ENCODE measurements around the gene ZNF205. TPM values are rescaled to one million over a fixed set of nuclear protein-coding genes. Genes with fewer than 3 reads are reported as not detected.
A peak's percentile ranks its signal among the peaks of the same experiment; 100 is the strongest.

ZNF205 gene
- total and polyA plus RNA-seq, 2 of the 13 experiments (the other 11 are each of a cell fraction or from before 2014, with no cell fraction given), result 5.8 to 10.2 TPM

DNA sequence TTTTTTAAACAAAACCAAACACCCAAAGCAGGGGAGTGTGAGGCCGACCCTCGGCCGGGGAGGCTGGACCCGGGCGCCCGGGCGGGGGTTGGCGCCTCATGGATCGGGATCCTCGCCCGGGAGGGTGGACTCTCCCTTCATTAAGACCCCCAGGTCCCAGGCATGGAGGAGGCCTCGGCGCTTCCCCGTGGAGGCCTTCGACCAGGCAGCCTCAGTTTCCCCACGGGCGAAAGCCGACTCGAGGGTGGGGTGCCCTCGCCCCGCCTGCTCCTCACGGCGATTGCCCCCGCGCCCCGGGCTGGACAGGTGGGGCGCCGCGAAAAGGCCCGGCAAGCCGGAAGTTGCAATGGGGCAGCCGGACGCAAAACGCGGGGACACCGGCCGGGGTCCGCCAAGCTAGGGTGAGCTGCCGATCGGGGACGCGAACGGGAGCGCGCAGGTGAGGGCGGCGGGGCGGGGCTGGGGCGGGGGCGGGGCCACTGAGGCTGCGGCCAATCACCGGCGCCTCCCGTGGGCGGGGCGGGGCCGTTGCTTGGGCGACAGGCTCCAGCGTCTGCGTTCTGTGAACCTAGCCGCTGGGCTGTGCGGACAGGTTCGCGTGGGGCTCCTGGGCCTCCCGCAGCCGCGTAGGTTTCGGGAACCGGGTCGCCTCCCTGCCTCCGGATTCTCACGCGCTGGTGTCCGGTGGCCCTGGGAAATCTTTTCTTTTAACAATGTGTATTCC is 6.0 kb upstream of the ZNF205 start (continued):
- TF ChIP-seq ZNF772 (CRISPR knock-in tag; IDR thresholded peaks at IDR 0.05), result peak; percentile 71; the same call in 1 of the 2 replicates
- peak; percentile 28; the same call in 1 of the 2 replicates for TF ChIP-seq CEBPB (IDR thresholded peaks at IDR 0.05; ENCODE audit: borderline replicate concordance, low read depth, low read length)
- TF ChIP-seq, protein P1, sequence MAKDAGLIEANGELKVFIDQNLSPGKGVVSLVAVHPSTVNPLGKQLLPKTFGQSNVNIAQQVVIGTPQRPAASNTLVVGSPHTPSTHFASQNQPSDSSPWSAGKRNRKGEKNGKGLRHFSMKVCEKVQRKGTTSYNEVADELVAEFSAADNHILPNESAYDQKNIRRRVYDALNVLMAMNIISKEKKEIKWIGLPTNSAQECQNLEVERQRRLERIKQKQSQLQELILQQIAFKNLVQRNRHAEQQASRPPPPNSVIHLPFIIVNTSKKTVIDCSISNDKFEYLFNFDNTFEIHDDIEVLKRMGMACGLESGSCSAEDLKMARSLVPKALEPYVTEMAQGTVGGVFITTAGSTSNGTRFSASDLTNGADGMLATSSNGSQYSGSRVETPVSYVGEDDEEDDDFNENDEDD (CRISPR knock-in tag; IDR thresholded peaks at IDR 0.05; ENCODE audit: borderline replicate concordance), result peak; percentile 72; the same call in 1 of the 2 replicates
- TF ChIP-seq, protein P2, sequence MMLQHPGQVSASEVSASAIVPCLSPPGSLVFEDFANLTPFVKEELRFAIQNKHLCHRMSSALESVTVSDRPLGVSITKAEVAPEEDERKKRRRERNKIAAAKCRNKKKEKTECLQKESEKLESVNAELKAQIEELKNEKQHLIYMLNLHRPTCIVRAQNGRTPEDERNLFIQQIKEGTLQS (CRISPR knock-in tag; IDR thresholded peaks at IDR 0.05), result no peak; the same call in 1 of the 2 replicates
- TF ChIP-seq, protein P3, sequence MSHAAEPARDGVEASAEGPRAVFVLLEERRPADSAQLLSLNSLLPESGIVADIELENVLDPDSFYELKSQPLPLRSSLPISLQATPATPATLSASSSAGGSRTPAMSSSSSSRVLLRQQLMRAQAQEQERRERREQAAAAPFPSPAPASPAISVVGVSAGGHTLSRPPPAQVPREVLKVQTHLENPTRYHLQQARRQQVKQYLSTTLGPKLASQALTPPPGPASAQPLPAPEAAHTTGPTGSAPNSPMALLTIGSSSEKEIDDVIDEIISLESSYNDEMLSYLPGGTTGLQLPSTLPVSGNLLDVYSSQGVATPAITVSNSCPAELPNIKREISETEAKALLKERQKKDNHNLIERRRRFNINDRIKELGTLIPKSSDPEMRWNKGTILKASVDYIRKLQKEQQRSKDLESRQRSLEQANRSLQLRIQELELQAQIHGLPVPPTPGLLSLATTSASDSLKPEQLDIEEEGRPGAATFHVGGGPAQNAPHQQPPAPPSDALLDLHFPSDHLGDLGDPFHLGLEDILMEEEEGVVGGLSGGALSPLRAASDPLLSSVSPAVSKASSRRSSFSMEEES (CRISPR knock-in tag; IDR thresholded peaks at IDR 0.05), result no peak
- peak; percentile 89 for TF ChIP-seq HIVEP1 (CRISPR knock-in tag; IDR thresholded peaks at IDR 0.05)
- no peak for TF ChIP-seq ZNF30 (CRISPR knock-in tag; IDR thresholded peaks at IDR 0.05)
- TF ChIP-seq FOSL1 (CRISPR knock-in tag; IDR thresholded peaks at IDR 0.05; ENCODE audit: borderline replicate concordance), result no peak
- TF ChIP-seq ZNF383 (CRISPR knock-in tag; IDR thresholded peaks at IDR 0.05; ENCODE audit: borderline replicate concordance), result no peak
- no peak for TF ChIP-seq CREM (IDR thresholded peaks at IDR 0.05)
- TF ChIP-seq CREM (CRISPR knock-in tag; IDR thresholded peaks at IDR 0.05), result no peak
- TF ChIP-seq, protein P4, sequence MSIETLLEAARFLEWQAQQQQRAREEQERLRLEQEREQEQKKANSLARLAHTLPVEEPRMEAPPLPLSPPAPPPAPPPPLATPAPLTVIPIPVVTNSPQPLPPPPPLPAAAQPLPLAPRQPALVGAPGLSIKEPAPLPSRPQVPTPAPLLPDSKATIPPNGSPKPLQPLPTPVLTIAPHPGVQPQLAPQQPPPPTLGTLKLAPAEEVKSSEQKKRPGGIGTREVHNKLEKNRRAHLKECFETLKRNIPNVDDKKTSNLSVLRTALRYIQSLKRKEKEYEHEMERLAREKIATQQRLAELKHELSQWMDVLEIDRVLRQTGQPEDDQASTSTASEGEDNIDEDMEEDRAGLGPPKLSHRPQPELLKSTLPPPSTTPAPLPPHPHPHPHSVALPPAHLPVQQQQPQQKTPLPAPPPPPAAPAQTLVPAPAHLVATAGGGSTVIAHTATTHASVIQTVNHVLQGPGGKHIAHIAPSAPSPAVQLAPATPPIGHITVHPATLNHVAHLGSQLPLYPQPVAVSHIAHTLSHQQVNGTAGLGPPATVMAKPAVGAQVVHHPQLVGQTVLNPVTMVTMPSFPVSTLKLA (IDR thresholded peaks at IDR 0.05), result no peak
- TF ChIP-seq ZNF724P (CRISPR knock-in tag; IDR thresholded peaks at IDR 0.05; ENCODE audit: borderline replicate concordance), result peak; percentile 39; the same call in 1 of the 2 replicates
- TF ChIP-seq ZFX (CRISPR knock-in tag; IDR thresholded peaks at IDR 0.05; ENCODE audit: low read depth), result peak; percentile 90
- TF ChIP-seq RFXAP (CRISPR knock-in tag; IDR thresholded peaks at IDR 0.05; ENCODE audit: borderline replicate concordance), result peak; percentile 78; the same call in 1 of the 2 replicates
- TF ChIP-seq ZFP82 (CRISPR knock-in tag; IDR thresholded peaks at IDR 0.05; ENCODE audit: borderline replicate concordance), result no peak
- TF ChIP-seq NFKBIZ (CRISPR knock-in tag; IDR thresholded peaks at IDR 0.05), result 0 out of 2 replicates have a peak, but pooled peaks have one; percentile 68
- TF ChIP-seq, protein P5, sequence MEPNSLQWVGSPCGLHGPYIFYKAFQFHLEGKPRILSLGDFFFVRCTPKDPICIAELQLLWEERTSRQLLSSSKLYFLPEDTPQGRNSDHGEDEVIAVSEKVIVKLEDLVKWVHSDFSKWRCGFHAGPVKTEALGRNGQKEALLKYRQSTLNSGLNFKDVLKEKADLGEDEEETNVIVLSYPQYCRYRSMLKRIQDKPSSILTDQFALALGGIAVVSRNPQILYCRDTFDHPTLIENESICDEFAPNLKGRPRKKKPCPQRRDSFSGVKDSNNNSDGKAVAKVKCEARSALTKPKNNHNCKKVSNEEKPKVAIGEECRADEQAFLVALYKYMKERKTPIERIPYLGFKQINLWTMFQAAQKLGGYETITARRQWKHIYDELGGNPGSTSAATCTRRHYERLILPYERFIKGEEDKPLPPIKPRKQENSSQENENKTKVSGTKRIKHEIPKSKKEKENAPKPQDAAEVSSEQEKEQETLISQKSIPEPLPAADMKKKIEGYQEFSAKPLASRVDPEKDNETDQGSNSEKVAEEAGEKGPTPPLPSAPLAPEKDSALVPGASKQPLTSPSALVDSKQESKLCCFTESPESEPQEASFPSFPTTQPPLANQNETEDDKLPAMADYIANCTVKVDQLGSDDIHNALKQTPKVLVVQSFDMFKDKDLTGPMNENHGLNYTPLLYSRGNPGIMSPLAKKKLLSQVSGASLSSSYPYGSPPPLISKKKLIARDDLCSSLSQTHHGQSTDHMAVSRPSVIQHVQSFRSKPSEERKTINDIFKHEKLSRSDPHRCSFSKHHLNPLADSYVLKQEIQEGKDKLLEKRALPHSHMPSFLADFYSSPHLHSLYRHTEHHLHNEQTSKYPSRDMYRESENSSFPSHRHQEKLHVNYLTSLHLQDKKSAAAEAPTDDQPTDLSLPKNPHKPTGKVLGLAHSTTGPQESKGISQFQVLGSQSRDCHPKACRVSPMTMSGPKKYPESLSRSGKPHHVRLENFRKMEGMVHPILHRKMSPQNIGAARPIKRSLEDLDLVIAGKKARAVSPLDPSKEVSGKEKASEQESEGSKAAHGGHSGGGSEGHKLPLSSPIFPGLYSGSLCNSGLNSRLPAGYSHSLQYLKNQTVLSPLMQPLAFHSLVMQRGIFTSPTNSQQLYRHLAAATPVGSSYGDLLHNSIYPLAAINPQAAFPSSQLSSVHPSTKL (CRISPR knock-in tag; IDR thresholded peaks at IDR 0.05), result peak; percentile 58; the same call in 1 of the 2 replicates
- peak; percentile 86; the same call in 1 of the 2 replicates for TF ChIP-seq MYC (CRISPR knock-in tag; IDR thresholded peaks at IDR 0.05; ENCODE audit: borderline replicate concordance)
- peak; percentile 51; the same call in 1 of the 2 replicates for TF ChIP-seq ZNF335 (CRISPR knock-in tag; IDR thresholded peaks at IDR 0.05)
- TF ChIP-seq EEA1 (CRISPR knock-in tag; IDR thresholded peaks at IDR 0.05; ENCODE audit: borderline replicate concordance), result no peak

Measured in HepG2 (cell line).